Measurements from ENCODE around the gene RAD18.

GRCh38 chr3:8980756-8981257 lies 17.5 kb upstream of the RAD18 start:
- TF ChIP-seq POLR2AphosphoS5 (IDR thresholded peaks at IDR 0.05; ENCODE audit: low read depth, low read length) (no peak), POLR2A (IDR thresholded peaks at IDR 0.05; ENCODE audit: low read depth, low read length) (no peak)
